ENCODE measurements around the gene SHANK1.
"Not testable (repeated sequence)": the region's sequence is repeated elsewhere in the genome, so short reads cannot be mapped to it uniquely, and the experiment has no call there.

Gene SHANK1

GRCh38 chr19:50632151-50632835 lies 87.3 kb downstream of the SHANK1 start:
- no peak for DNase-seq

GRCh38 chr19:50629801-50630200 lies 89.8 kb downstream of the SHANK1 start:
- DNase-seq = no peak

GRCh38 chr19:50629194-50629593 lies 90.4 kb downstream of the SHANK1 start:
- DNase-seq = no peak

DNA sequence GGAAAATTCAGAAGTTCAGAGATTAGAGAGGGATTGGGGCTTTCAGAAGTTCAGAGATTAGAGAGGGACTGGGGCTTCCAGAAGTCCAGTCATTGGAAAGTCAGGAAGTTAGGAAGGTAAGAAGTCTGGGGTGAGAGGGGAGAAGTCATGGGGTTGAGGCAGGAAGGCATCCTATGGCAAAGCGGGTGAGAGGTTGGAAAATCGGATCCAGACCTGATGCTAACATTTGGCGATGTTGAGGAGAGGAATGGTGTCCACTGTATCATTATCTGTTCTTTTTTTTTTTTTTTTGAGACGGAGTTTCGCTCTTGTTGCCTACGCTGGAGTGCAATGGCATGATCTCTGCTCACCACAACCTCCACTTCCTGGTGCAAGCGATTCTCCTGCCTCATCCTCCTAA lies 91.1 kb downstream of the SHANK1 start:
- DNase-seq = no peak

DNA sequence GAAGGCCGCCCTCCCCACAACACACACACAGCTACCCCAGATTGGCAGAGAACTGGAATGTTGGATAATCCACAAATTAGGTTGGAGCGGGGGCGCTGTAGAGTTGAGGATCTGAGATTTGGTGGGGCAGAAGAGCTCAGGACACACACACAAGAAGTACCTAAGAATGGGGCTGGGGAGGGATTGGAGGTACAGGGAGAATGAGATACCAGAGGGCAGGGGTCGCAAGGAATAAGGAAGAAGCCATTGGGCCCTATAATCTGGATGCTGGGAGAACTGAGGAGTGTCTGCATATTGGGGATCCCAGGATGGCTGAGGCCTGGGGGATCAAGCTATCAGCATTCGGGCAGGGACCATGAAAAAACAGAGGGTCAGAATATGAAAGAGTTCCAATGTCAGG lies 91.5 kb downstream of the SHANK1 start:
- no peak for DNase-seq

DNA sequence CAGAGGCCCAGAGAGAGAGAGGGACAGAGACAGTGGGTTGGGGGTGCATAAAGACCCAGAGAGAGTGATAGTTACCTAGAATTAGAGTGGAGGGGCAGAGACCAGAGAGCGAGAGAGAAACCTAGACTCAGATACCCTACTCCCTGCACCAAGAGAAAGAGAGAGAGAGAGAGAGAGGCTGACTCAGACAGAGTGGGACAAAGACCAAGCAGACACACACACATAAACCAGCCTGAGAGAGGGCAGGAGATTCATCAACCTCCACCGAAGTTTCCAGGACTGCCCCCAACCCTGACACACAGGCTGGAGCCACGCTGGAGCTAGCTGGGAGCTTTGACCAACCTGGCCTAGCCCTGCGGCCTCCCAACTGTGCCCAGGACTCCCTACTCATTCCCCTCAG lies 92.8 kb downstream of the SHANK1 start:
- no peak for DNase-seq

- no peak for DNase-seq
Measured at GRCh38 chr19:50626011-50626410, 93.6 kb downstream of the SHANK1 start.

DNA sequence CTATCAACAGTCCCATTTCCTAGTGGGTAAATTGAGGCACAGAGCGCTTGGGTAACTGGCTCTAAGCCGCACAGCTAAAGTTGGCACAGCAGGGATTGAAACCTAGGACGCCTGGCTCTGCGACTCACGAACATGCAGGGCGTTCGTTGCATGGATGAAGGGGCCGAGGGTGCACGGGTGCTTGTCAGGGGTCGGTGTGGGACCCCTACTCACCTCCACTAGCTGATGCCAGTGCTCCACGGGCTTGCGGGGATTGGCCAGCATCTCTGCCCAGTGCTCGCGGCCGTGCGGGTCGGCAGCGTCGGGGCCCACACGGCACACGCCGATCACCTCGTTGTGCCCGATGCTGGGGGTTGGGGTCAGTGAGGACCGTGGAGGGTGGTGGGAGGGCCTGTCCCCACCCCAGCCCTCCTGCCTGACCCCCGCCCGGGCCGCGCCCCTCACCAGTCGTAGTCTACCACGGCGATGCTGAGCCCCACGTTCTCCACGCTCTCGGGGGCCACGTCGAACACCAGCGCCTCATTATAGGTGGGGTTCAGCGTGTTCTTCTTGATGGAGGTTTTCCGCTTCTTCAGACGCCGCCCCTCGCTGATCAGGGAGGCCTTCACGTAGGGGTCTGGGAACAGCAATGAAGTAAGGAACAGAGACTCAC lies 94.5 kb downstream of the SHANK1 start:
- DNase-seq = no peak

DNA sequence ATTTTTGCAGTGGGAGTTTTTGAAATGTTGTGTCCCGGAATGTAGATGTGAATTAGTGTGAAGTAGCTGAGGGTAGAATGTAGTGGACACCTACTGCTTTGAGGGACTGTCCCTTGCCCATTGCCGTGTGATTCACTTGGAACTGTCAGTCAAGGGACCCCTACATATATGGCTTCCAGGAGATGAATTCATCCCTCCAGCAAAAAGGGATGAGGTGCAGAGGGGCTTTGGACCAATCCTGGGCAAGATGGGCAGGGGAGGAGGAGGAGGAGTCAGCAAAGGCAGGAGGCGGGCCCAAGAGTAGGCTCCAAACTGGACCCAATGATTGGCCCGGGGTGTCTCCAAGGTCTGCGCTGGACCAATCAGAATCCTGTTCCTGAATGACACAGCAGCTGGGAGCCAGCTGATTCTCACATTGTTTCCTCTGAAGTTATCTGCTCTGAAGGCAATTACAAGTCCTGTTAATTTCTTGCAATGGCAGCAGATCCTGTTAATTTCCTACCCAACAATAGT lies 99.2 kb downstream of the SHANK1 start:
- DNase-seq = not testable (repeated sequence)

DNA sequence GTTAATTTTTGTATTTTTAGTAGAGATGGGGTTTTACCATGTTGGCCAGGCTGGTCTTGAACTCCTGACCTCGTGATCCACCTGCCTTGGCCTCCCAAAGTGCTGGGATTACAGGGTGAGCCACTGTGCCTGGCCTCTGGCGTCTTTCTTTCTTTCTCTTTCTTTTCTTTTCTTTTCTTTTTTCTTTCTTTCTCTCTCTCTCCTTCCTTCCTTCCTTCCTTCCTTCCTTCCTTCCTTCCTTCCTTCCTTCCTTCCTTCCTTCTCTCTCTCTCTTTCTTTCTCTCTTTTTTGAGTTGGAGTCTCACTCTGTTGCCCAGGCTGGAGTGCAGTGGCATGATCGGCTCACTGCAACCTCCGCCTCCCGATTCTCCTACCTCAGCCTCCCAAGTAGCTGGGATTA lies 100.4 kb downstream of the SHANK1 start:
- not testable (repeated sequence) for DNase-seq

DNA sequence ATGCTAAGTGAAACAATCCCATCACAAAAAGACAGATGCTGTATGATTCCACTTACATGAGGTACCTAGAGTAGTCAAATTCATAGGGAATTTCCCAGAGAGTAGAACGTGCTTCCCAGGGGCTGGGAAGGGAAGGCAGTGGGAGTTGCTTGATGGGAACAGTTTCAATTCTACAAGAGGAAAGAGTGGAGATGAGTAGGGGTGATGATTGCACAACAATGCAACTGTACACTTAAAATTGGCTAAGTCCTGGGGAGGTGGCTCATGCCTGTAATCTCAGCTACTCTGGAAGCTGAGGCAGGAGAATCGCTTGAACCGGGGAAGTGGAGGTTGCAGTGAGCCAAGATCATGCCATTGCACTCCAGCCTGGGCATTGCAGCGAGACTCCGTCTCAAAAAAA lies 101.2 kb downstream of the SHANK1 start:
- not testable (repeated sequence) for DNase-seq

DNA sequence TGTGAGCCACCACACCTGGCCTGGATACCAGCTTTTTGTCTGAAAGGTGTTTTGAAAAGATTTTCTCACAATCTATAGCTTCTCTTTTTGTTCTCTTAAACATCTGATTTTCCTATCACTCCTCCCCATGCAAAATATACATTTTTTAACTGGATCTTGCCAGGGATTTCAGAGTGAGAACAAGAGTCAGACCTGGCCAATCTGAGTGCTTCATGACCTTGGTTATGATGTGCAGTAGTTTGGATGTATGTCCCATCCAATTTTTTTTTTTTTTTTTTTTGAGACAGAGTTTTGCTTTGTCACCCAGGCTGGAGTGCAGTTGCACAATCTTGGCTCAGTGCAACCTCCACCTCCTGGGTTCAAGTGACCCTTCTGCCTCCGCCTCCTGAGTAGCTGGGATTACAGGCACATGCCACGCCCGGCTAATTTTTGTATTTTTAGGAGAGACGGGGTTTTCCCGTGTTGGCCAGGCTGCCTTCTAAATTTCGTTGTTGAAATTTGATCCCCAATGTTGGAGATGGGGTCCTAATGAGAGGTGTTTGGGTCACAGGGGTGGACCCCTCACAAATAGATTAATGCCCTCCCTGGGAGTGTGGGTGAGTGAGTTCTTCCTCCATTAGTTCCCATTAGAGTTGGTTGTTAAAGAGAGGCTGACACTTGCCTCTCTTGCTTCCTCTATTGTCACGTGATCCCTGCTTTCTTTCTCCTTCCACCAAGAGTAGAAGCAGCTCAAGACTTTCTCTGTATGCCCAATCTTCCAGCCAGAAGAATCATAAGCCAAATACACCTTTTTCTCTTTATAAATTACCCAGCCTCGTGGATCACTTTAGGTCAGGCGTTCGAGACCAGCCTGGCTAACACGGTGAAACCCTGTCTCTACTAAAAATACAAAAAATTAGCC lies 106.8 kb downstream of the SHANK1 start:
- not testable (repeated sequence) for DNase-seq
